A375 (cell line): ENCODE measurements around the gene ANO9. TPM values are rescaled to one million over a fixed set of nuclear protein-coding genes. Genes with fewer than 3 reads are reported as not detected.

Experiments
- small RNA-seq: library from RNA; depleted of rRNA; stranded (forward); fragments of <200 nt; gene quantifications from one replicate; pipeline ENCODE3, GENCODE V24; 2014
- total RNA-seq: library from RNA; depleted of rRNA; stranded (reverse); fragments of >200 nt; shearing (Covaris generic); gene quantifications from 2 replicates; pipeline ENCODE4 v1.2.3, GENCODE V29; 2014; rRNA removed

ANO9 gene
- 0.13 TPM in 1 of 2 replicates, not detected in the other for total RNA-seq

DNA sequence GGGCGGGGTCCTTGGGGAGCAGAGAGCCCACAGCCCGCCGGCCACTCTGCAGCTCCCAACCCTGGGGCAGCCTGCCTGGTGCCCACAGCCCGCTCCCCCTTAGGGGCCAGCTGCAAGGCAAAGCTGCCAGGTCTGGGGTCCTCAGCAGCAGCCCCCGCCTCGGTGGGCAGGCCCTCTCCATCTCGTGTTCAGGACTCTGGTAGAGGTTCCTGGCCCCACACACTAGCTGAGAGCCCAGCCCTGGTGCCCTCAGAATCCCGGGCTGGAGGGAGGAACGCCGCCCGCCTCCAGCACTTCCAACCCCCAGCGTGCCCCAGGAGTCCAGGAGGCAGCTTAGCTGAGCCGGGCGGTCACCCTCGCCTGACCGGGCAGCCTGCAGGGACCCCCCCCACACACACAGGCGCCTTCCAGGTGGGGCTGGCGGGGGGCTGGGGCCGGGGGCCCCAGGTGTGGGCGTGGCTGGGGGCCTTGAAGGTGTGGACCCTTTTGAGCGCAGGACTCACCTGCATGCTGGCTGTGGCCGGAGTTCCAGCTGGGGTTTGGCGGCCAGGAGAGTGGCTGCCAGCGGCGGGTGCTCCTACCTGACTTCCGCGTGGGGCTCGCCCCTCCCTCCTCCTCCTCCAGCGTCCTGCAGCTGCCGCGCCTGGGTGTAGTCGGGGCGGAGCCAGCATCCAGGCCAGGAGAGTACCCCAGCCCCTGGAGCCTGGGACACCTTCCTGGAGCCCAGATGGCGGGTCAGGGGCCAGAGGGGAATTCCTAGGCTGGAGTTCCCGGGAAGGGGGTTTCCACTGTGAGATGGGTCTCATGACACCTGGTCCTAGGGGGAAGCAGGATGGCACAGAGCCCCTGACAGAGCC lies at the start of gene ANO9:
ANO9 (minus strand) TSS at position 594 of the 857 bp plus-strand sequence; CDS start at position 509, 85 bp downstream.

GRCh38 chr11:449889-450808 lies 8.3 kb upstream of the ANO9 start, which contains the start of gene PTDSS2:
PTDSS2 (plus strand) TSS chr11:450279; CDS start chr11:450456, 177 bp downstream.

GRCh38 chr11:394034-394857 lies 47.6 kb downstream of the ANO9 start, which contains the start of gene PKP3:
PKP3 (plus strand) TSS chr11:394209; CDS start chr11:394293, 84 bp downstream.

DNA sequence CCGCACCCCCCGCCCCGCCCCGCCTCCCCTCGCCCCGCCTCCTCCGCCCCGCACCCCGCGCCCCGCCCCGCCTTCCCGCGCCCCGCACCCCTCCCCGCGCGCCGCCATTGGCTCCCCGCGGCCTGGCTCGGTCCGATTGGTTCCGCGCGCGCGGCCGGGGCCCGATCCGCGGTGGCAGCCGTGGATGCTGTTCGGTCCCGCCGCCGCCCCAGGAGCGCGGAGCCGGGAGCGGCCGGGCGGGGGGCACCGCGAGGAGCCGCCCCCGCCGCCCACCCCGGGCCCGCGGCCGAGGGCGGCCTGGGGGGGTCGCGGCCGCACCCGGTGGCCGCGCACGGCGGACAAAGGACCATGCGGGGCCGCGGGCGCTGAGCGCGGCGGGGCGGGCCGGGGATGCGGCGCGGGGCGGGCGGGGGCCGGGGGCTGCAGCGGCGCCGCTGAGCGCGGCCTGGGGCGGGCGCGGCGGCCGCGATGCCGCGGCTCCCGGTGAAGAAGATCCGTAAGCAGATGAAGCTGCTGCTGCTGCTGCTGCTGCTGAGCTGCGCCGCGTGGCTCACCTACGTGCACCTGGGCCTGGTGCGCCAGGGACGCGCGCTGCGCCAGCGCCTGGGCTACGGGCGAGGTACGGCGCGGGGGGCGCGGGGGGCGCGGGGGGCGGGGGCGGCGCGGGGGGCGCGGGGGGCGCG lies 72.3 kb downstream of the ANO9 start, which contains the start of gene B4GALNT4:
B4GALNT4 (plus strand) TSS at position 164 of the 683 bp plus-strand sequence; CDS start at position 469, 305 bp downstream.

Small RNAs within 50 kb of the gene (small RNA-seq; reads per million reads assigned to genes)
- gene RN7SL838P = not detected

Other genes with a start within 250 kb of the ANO9 start
- not detected in 2 replicates for gene SCGB1C1, start 248.9 kb downstream of the ANO9 start, total RNA-seq
- 12.4 and 13.2 TPM in 2 replicates for gene BET1L, start 234.6 kb downstream of the ANO9 start, total RNA-seq
- gene RIC8A, start 234.3 kb downstream of the ANO9 start, total RNA-seq = 77.6 and 88.5 TPM in 2 replicates
- 10.6 and 10.7 TPM in 2 replicates for gene SIRT3, start 205.7 kb downstream of the ANO9 start, total RNA-seq
- gene PSMD13, start 205.0 kb downstream of the ANO9 start, total RNA-seq = 156 and 163 TPM in 2 replicates
- gene NLRP6, start 163.6 kb downstream of the ANO9 start, total RNA-seq = not detected in 2 replicates
- 15.1 and 16.4 TPM in 2 replicates for gene PGGHG, start 152.9 kb downstream of the ANO9 start, total RNA-seq
- gene IFITM5, start 142.5 kb downstream of the ANO9 start, total RNA-seq = not detected in 2 replicates
- gene IFITM2, start 134.2 kb downstream of the ANO9 start, total RNA-seq = 15.1 and 25.4 TPM in 2 replicates
- 3.9 and 4.5 TPM in 2 replicates for gene IFITM1, start 128.0 kb downstream of the ANO9 start, total RNA-seq
- gene IFITM3, start 121.2 kb downstream of the ANO9 start, total RNA-seq = 70.9 and 105 TPM in 2 replicates
- 42.6 and 50.4 TPM in 2 replicates for gene B4GALNT4, start 72.5 kb downstream of the ANO9 start, total RNA-seq
- 31.2 and 33.4 TPM in 2 replicates for gene PKP3, start 47.8 kb downstream of the ANO9 start, total RNA-seq
- gene SIGIRR, start 27.0 kb downstream of the ANO9 start, total RNA-seq = 50.6 and 74.5 TPM in 2 replicates
- gene PTDSS2, start 8.3 kb upstream of the ANO9 start, total RNA-seq = 22.3 and 37.3 TPM in 2 replicates
- gene RNH1, start 65.2 kb upstream of the ANO9 start, total RNA-seq = 165 and 173 TPM in 2 replicates
- gene HRAS, start 93.6 kb upstream of the ANO9 start, total RNA-seq = 84.1 and 89.3 TPM in 2 replicates
- gene LRRC56, start 95.5 kb upstream of the ANO9 start, total RNA-seq = 2.8 TPM in 2 replicates
- gene LMNTD2, start 118.7 kb upstream of the ANO9 start, total RNA-seq = 2.3 and 3.5 TPM in 2 replicates
- gene RASSF7, start 119.0 kb upstream of the ANO9 start, total RNA-seq = 19.1 and 21.2 TPM in 2 replicates
- gene PHRF1, start 134.5 kb upstream of the ANO9 start, total RNA-seq = 29.5 and 31.6 TPM in 2 replicates
- 8.1 and 10.7 TPM in 2 replicates for gene IRF7, start 173.9 kb upstream of the ANO9 start, total RNA-seq
- not detected in 2 replicates for gene CDHR5, start 182.9 kb upstream of the ANO9 start, total RNA-seq
- not detected in 2 replicates for gene SCT, start 185.2 kb upstream of the ANO9 start, total RNA-seq
- gene DRD4, start 195.3 kb upstream of the ANO9 start, total RNA-seq = 0.19 TPM in 1 of 2 replicates, not detected in the other